Uterine smooth muscle cell (primary cell): ENCODE data around the gene IDH3A. TPM values are rescaled to one million over a fixed set of nuclear protein-coding genes. Genes with fewer than 3 reads are reported as not detected.

ENCODE experiments used
- total RNA-seq: library from RNA; depleted of rRNA; stranded (reverse); fragments of >200 nt; gene quantifications from 2 replicates; pipeline ENCODE4 v1.2.3, GENCODE V29; 2014

The IDH3A gene
- total RNA-seq, result 39.0 and 67.1 TPM in 2 replicates

GRCh38 chr15:78149068-78149804, at the start of gene IDH3A:
Gene IDH3A, plus strand, starts transcription at chr15:78149362. Its CDS starts 42 bp downstream, at chr15:78149404.

GRCh38 chr15:78131295-78132061, 17.7 kb upstream of the IDH3A start, which contains the start of gene CIB2:
Gene CIB2, minus strand, starts transcription at chr15:78131445. Its CDS starts 230 bp downstream, at chr15:78131215.

Other genes starting within 250 kb of the IDH3A start
- 26.7 and 57.1 TPM in 2 replicates for gene TBC1D2B, start 71.7 kb upstream of the IDH3A start, total RNA-seq
- gene SH2D7, start 56.8 kb upstream of the IDH3A start, total RNA-seq, result not detected in 2 replicates
- 1.2 and 3.6 TPM in 2 replicates for gene CIB2, start 17.9 kb upstream of the IDH3A start, total RNA-seq
- gene ACSBG1, start 85.2 kb downstream of the IDH3A start, total RNA-seq, result under 0.01 and 0.25 TPM in 2 replicates
- 5.4 and 5.9 TPM in 2 replicates for gene DNAJA4, start 115.2 kb downstream of the IDH3A start, total RNA-seq
- gene SKIC8, start 150.2 kb downstream of the IDH3A start, total RNA-seq, result 78.7 and 96.1 TPM in 2 replicates
- gene CRABP1, start 191.0 kb downstream of the IDH3A start, total RNA-seq, result not detected in 2 replicates